Astrocyte (in vitro differentiated cells and primary cell): ENCODE results near the gene CPEB4. TPM values are rescaled to one million over a fixed set of nuclear protein-coding genes. Genes with fewer than 3 reads are reported as not detected.

ENCODE experiments used
- DNase-seq: peaks from one replicate; pipeline ENCODE4 v3.0.0-alpha.2; 2010; ENCODE audit warnings: low read depth
- FAIRE-seq: peaks from 2 replicates; lab custom pipeline; 2011; peaks lifted over from hg19 to GRCh38; lab: Jason Lieb, UNC
- H2AFZ ChIP-seq: 2 replicates; pipeline ENCODE4 v1.6.0; 2012; ENCODE audit warnings: low read depth, low read length, inconsistent platforms
- H3K27ac ChIP-seq: 2 replicates; pipeline ENCODE4 v1.5.1; 2011; ENCODE audit warnings: low read depth, low read length, inconsistent platforms
- H3K27me3 ChIP-seq: 2 replicates; pipeline ENCODE4 v1.6.0; 2011; ENCODE audit warnings: low read length, inconsistent platforms; ENCODE audit not compliant: insufficient read depth
- H3K36me3 ChIP-seq: 2 replicates; pipeline ENCODE4 v1.5.1; 2011; ENCODE audit warnings: low read length, inconsistent platforms; ENCODE audit not compliant: insufficient read depth
- H3K4me1 ChIP-seq: 2 replicates; pipeline ENCODE4 v1.5.1; 2011; ENCODE audit warnings: low read length, inconsistent platforms; ENCODE audit not compliant: insufficient read depth
- H3K4me2 ChIP-seq: 2 replicates; pipeline ENCODE4 v1.6.0; 2012; ENCODE audit warnings: low read length, inconsistent platforms
- H3K4me3 ChIP-seq: 2 replicates; pipeline ENCODE4 v1.5.1; 2011; ENCODE audit warnings: low read depth, mild to moderate bottlenecking, low read length, inconsistent platforms; ENCODE audit not compliant: insufficient read depth
- H3K79me2 ChIP-seq: 2 replicates; pipeline ENCODE4 v1.6.0; 2012; ENCODE audit warnings: mild to moderate bottlenecking, low read length, inconsistent platforms; ENCODE audit not compliant: insufficient read depth
- H3K9ac ChIP-seq: 2 replicates; pipeline ENCODE4 v1.6.0; 2012; ENCODE audit warnings: mild to moderate bottlenecking, low read length, inconsistent platforms
- H3K9me3 ChIP-seq: 2 replicates; pipeline ENCODE4 v1.5.1; 2012; ENCODE audit warnings: low read depth, mild to moderate bottlenecking, low read length, inconsistent platforms; ENCODE audit not compliant: insufficient read depth
- H4K20me1 ChIP-seq: 2 replicates; pipeline ENCODE4 v1.6.0; 2012; ENCODE audit warnings: low read length, inconsistent platforms; ENCODE audit not compliant: insufficient read depth
- H3K27ac Mint-ChIP-seq: one replicate; pipeline ENCODE4 v1.8.0; 2021; ENCODE audit warnings: mild to moderate bottlenecking, mixed read lengths; ENCODE audit not compliant: unreplicated experiment
- H3K27me3 Mint-ChIP-seq: one replicate; pipeline ENCODE4 v1.8.0; 2021; ENCODE audit warnings: low read depth, mixed read lengths; ENCODE audit not compliant: unreplicated experiment
- H3K36me3 Mint-ChIP-seq: one replicate; pipeline ENCODE4 v1.8.0; 2021; ENCODE audit warnings: low read depth, mixed read lengths; ENCODE audit not compliant: unreplicated experiment
- H3K4me1 Mint-ChIP-seq: one replicate; pipeline ENCODE4 v1.8.0; 2021; ENCODE audit warnings: low read depth, mixed read lengths; ENCODE audit not compliant: unreplicated experiment
- H3K4me3 Mint-ChIP-seq: one replicate; pipeline ENCODE4 v1.8.0; 2021; ENCODE audit warnings: mild to moderate bottlenecking, moderate library complexity, mixed read lengths; ENCODE audit not compliant: unreplicated experiment
- H3K9me3 Mint-ChIP-seq: one replicate; pipeline ENCODE4 v1.8.0; 2021; ENCODE audit warnings: mild to moderate bottlenecking, mixed read lengths; ENCODE audit not compliant: unreplicated experiment
- CTCF ChIP-seq: IDR thresholded peaks from 2 replicates; pipeline ENCODE4 v1.5.1; 2011; ENCODE audit warnings: low read depth, mild to moderate bottlenecking, inconsistent platforms, low read length, moderate library complexity; ENCODE audit not compliant: insufficient read depth
- EZH2 ChIP-seq: IDR thresholded peaks from 2 replicates; pipeline ENCODE4 v1.6.1; 2012; ENCODE audit warnings: mild to moderate bottlenecking, low read length, inconsistent platforms; ENCODE audit not compliant: insufficient read depth
- total RNA-seq: library from RNA; stranded (reverse); gene quantifications from 2 replicates; pipeline ENCODE4 v1.2.1, GENCODE V29; 2021

CPEB4 gene
- total RNA-seq, 1 donor from 2014 or later, result 37.2 TPM

- no peaks in the 10 kb centered on the region for H3K9me3 ChIP-seq
- Mint-ChIP-seq H3K9me3 (no peaks in the 10 kb centered on the region), H3K4me1 (peaks cover 51% of the 10 kb centered on the region), H3K36me3 (peaks cover 2% of the 10 kb centered on the region), H3K27me3 (no peaks in the 10 kb centered on the region), H3K4me3 (no peak overlapping the region), H3K27ac (peak overlapping the region; percentile 5)
- no peaks in the 10 kb centered on the region for H3K36me3 ChIP-seq
- no peak overlapping the region for H3K4me2 ChIP-seq
- H4K20me1 ChIP-seq, result no peaks in the 10 kb centered on the region
- H2AFZ ChIP-seq, result no peak overlapping the region
- DNase-seq (no peak), FAIRE-seq (no peak)
- H3K27ac ChIP-seq, result no peak overlapping the region
- H3K4me3 ChIP-seq, result no peak overlapping the region
- no peaks in the 10 kb centered on the region for H3K27me3 ChIP-seq
- H3K79me2 ChIP-seq, result no peaks in the 10 kb centered on the region
- H3K9ac ChIP-seq, result no peak overlapping the region
- H3K4me1 ChIP-seq, result peaks cover 30% of the 10 kb centered on the region
- TF ChIP-seq CTCF, result no peak
- no peak for TF ChIP-seq EZH2
Measured at GRCh38 chr5:173967241-173967640, 79.1 kb downstream of the CPEB4 start.

- no peaks in the 10 kb centered on the region for H3K9me3 ChIP-seq
- Mint-ChIP-seq H3K9me3 (no peaks in the 10 kb centered on the region), H3K4me3 (no peak overlapping the region)
Measured at GRCh38 chr5:173968154-173968797, 80.1 kb downstream of the CPEB4 start.

More at GRCh38 chr5:173968154-173968797, 80.1 kb downstream of the CPEB4 start:
- Histone ChIP-seq H3K4me1 (peaks cover 23% of the 10 kb centered on the region), H3K9ac (no peak overlapping the region), H3K36me3 (no peaks in the 10 kb centered on the region), H4K20me1 (no peaks in the 10 kb centered on the region), H3K27ac (no peak overlapping the region), H3K4me2 (peak overlapping the region; percentile 9), H3K27me3 (no peaks in the 10 kb centered on the region), H2AFZ (no peak overlapping the region), H3K4me3 (no peak overlapping the region), H3K79me2 (no peaks in the 10 kb centered on the region)
- Mint-ChIP-seq H3K27me3 (no peaks in the 10 kb centered on the region), H3K36me3 (peaks cover 2% of the 10 kb centered on the region), H3K4me1 (peaks cover 44% of the 10 kb centered on the region), H3K27ac (peak overlapping the region; percentile 77)
- FAIRE-seq, result no peak
- DNase-seq, result peak; percentile 12
- TF ChIP-seq CTCF (no peak), EZH2 (no peak)
